Mucosa of rectum (tissue), 2 donors: ENCODE measurements around the gene PRPS2.

ENCODE experiments used
- H3K27ac ChIP-seq, 2 donors: one replicate each; pipeline ENCODE4 v1.7.0; 2013; ENCODE audit warnings: inconsistent platforms in 2 of 2, low read depth in 2 of 2, low read length in 2 of 2
- H3K27me3 ChIP-seq, 2 donors: one replicate each; pipeline ENCODE4 v1.7.0; 2013; ENCODE audit warnings: low read length in 2 of 2; ENCODE audit not compliant: control insufficient read depth in 2 of 2, insufficient read depth in 2 of 2
- H3K36me3 ChIP-seq, 2 donors: one replicate each; pipeline ENCODE4 v1.7.0; 2013; ENCODE audit warnings: low read length in 2 of 2; ENCODE audit not compliant: control insufficient read depth in 2 of 2, insufficient read depth in 2 of 2
- H3K4me1 ChIP-seq, 2 donors: one replicate each; pipeline ENCODE4 v1.7.0; 2013; ENCODE audit warnings: low read length in 2 of 2, mild to moderate bottlenecking in 1 of 2; ENCODE audit not compliant: control insufficient read depth in 2 of 2, insufficient read depth in 2 of 2
- H3K4me3 ChIP-seq, 2 donors: one replicate each; pipeline ENCODE4 v1.7.0; 2013; ENCODE audit warnings: low read length in 2 of 2
- H3K9ac ChIP-seq, 2 donors: one replicate each; pipeline ENCODE4 v1.7.0; 2013; ENCODE audit warnings: low read length in 2 of 2, low read depth in 1 of 2, mild to moderate bottlenecking in 1 of 2
- H3K9me3 ChIP-seq, 2 donors: one replicate each; pipeline ENCODE4 v1.7.0; 2013; ENCODE audit warnings: low read length in 2 of 2; ENCODE audit not compliant: control insufficient read depth in 2 of 2
- donor health status: healthy.
- donor health status: Normal muscosa, but diverticular disease.

PRPS2 gene

DNA sequence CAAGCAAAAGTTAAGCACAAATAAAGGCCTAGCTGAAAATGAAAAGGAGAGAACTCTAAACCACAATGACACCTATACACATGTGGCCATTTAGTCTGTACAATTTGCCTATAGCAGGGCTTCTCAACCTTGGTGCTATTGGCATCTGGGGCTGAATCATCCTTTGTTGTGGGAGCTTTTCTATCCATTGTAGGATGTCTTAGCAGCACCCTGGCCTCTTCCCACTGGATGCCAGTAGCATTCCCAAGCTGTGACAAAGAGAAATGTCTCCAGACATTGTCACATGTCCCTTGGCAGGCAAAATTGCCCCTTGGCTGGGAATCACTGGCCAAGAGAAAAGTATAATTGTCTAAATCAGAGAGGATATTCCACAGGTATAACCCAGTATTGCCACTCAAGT lies 13.5 kb upstream of the PRPS2 start:
- H3K4me3 ChIP-seq: no peak overlapping the region
- no peak overlapping the region for H3K27ac ChIP-seq
- no peak overlapping the region for H3K9ac ChIP-seq
- H3K9me3 ChIP-seq: no peaks in the 10 kb centered on the region
- H3K36me3 ChIP-seq: no peaks in the 10 kb centered on the region
- H3K4me1 ChIP-seq: no peaks in the 10 kb centered on the region
- peaks cover 0 to 5% of the 10 kb centered on the region in 2 donors for H3K27me3 ChIP-seq

DNA sequence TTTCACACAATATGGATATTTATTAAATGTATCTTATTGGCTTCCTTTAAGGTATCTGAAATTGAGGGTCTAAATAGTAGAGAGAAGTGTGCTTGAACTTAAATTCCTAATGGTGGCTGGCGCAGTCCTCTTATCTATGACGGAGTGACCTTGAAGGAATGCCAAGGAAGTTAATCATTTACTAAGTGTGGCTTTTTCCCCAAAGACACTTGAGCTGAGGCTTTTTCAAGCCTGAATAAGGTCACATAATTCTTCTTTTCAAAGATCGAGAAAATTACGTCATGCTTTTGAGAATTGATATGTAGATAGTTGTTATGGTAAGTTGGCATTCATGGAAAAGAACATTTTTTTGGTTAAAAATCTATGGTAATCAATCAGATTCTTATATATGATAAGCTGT lies 11.7 kb upstream of the PRPS2 start:
- H3K9me3 ChIP-seq: no peaks in the 10 kb centered on the region
- H3K4me1 ChIP-seq: no peaks in the 10 kb centered on the region
- H3K27me3 ChIP-seq: peaks cover 0 to 8% of the 10 kb centered on the region in 2 donors
- H3K4me3 ChIP-seq: no peak overlapping the region
- no peaks in the 10 kb centered on the region for H3K36me3 ChIP-seq
- H3K9ac ChIP-seq: no peak overlapping the region
- no peak overlapping the region for H3K27ac ChIP-seq

DNA sequence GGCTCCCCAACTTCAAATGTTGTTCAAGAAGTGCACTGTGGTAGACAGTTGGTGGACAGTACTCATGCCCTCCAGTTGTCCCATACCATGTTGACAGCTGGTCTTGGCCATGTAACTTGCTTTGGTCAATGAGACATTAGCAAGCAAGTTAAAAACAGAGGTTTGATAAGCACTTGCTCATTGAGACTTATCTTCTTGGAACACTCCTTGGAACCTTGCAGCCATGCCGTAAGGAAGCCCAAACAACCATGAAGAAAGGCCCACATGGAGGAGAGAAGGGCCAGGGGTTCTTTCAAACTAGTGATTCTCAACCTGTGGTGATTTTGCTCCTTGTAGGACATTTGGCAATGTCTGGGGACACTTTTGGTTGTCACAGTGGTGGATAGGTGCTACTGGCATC lies 2.6 kb upstream of the PRPS2 start:
- Histone ChIP-seq H3K9me3 (no peaks in the 10 kb centered on the region), H3K9ac (no peak overlapping the region), H3K27ac (no peak overlapping the region), H3K4me3 (no peak overlapping the region), H3K4me1 (no peaks in the 10 kb centered on the region), H3K36me3 (no peaks in the 10 kb centered on the region), H3K27me3 (peaks cover 0 to 2% of the 10 kb centered on the region in 2 donors)

DNA sequence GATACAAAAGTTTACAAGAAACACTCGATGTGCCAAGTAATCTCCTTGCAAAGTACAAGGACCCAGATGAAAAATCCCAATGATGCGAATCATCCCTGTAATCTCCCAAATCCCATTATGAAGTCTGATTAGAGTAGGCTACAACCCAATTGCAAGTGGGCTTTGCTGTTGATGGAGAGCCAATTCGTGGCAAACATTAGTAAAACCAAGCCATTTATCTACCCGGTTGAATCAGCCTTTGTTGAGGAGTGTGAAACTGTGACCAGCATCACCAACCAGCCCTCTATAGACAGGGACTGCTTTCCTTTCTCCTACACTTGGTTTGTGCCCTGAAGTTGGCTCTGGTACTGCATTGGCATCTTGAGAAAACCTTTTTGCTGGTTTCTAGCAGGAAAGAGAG lies 1.2 kb upstream of the PRPS2 start:
- Histone ChIP-seq H3K4me1 (no peaks in the 10 kb centered on the region), H3K36me3 (no peaks in the 10 kb centered on the region), H3K27ac (no peak overlapping the region), H3K9ac (no peak overlapping the region), H3K9me3 (no peaks in the 10 kb centered on the region), H3K4me3 (no peak overlapping the region), H3K27me3 (peaks cover 0 to 2% of the 10 kb centered on the region in 2 donors)

DNA sequence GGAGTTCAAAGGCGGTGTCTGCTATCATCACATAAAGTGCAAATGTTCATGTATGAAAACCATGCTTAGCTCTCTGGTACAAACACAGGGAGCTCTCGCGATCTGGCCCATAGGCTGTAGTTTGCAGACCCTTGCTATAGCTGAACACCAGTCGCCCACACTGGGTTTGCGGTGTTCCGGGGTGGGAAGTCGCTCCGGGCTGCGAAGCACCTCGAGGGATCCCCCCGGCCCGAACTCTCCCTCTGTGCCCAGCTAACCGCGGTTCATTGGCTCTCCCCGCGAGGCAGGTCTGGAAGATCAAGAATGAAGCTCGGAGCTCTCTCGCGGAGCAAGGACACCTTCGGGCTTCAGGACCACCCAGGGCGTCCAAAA lies 341 bp upstream of the PRPS2 start:
- peak overlapping the region; percentile 73 to 78 for H3K4me3 ChIP-seq
- H3K36me3 ChIP-seq: no peaks in the 10 kb centered on the region
- peaks cover 0 to 2% of the 10 kb centered on the region in 2 donors for H3K27me3 ChIP-seq
- no peak overlapping the region for H3K27ac ChIP-seq
- no peaks in the 10 kb centered on the region for H3K9me3 ChIP-seq
- no peaks in the 10 kb centered on the region for H3K4me1 ChIP-seq
- peak overlapping the region; percentile 63 to 71 for H3K9ac ChIP-seq

DNA sequence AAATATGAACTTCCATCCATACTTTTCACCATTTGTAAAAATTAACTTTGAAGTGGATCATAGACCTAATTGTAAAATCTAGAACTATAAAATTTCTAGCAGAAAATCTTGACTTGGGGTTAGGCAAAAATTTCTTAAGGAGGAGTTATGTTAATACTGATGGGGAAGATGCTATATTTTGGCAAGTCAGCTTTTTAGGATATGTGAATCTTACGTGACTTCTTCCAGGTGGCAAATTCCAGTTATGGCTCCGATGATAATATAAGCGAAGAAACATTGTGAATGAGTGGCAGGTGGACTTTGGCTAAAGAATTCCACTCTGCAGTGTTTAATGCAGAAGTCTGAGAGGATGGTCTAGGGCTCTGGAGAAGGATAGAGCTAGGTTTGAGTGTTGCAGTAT lies 1.5 kb downstream of the PRPS2 start:
- no peak overlapping the region for H3K27ac ChIP-seq

DNA sequence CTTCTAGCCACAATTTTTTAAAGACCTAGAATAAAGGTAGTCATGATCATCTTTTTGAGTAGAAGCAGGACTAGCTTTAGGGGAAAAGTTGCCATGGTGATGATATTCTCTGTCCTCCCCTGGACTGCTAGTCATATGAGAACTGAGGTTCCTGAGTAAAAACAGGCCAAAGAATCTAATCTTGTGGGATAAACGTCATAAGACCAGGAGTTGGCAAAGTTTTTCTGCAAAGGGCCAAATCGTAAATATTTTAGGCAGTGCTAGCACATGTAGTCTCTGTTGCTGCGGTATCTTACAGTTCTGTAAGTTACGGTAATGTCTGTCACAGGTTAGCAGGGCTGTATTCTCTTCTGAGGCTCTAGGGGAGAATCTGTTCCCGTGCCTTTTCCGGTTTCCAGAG lies 3.4 kb downstream of the PRPS2 start:
- Histone ChIP-seq H3K4me3 (no peak overlapping the region), H3K4me1 (no peaks in the 10 kb centered on the region), H3K27ac (no peak overlapping the region), H3K9ac (no peak overlapping the region), H3K9me3 (no peaks in the 10 kb centered on the region), H3K27me3 (no peaks in the 10 kb centered on the region), H3K36me3 (peaks cover 0 to 2% of the 10 kb centered on the region in 2 donors)

More for the DNA sequence above, 1.5 kb downstream of the PRPS2 start:
- Histone ChIP-seq H3K4me3 (no peak overlapping the region), H3K36me3 (no peaks in the 10 kb centered on the region), H3K27me3 (no peaks in the 10 kb centered on the region), H3K4me1 (no peaks in the 10 kb centered on the region), H3K9me3 (no peaks in the 10 kb centered on the region), H3K9ac (no peak overlapping the region)

DNA sequence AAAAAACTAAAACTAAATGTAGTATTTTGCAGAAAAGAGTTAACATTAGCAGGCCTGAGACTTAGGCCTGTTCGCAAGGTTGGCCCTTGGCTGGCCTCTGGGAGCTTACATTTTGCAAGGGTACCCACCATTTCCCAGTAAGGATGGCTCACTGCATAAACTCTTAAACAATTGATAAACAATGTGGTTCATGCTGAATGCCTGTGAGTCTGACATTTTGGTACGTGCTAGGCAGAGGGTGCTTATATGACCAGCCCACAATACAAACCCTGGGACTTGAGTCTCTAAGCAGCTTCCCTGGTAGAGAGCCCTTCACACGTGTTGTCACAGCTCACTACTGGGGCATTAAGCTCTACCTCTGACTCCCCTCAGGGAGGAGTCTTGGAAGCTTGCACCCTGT lies 7.4 kb downstream of the PRPS2 start:
- Histone ChIP-seq H3K4me3 (no peak overlapping the region), H3K4me1 (no peaks in the 10 kb centered on the region), H3K9ac (no peak overlapping the region), H3K27ac (no peak overlapping the region), H3K27me3 (no peaks in the 10 kb centered on the region), H3K36me3 (peaks cover 2 to 8% of the 10 kb centered on the region in 2 donors), H3K9me3 (no peaks in the 10 kb centered on the region)

DNA sequence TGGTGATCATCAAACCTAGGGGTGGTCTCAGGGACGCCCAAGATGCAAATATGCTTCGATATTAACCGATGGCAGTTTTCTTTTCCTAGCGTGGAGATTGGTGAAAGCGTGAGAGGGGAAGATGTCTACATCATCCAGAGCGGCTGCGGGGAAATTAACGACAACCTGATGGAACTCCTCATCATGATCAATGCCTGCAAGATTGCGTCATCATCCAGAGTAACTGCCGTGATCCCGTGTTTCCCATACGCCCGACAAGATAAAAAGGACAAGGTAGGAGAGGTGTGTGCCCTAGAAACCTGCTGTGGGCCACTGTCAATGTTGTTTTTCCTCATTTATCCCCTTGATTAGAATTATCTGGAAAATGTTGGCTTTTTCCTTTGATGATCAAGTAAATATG lies 7.9 kb downstream of the PRPS2 start:
- H3K4me3 ChIP-seq: no peak overlapping the region
- no peaks in the 10 kb centered on the region for H3K9me3 ChIP-seq
- H3K27me3 ChIP-seq: no peaks in the 10 kb centered on the region
- H3K36me3 ChIP-seq: peaks cover 2 to 8% of the 10 kb centered on the region in 2 donors
- H3K27ac ChIP-seq: no peak overlapping the region
- no peak overlapping the region for H3K9ac ChIP-seq
- no peaks in the 10 kb centered on the region for H3K4me1 ChIP-seq

DNA sequence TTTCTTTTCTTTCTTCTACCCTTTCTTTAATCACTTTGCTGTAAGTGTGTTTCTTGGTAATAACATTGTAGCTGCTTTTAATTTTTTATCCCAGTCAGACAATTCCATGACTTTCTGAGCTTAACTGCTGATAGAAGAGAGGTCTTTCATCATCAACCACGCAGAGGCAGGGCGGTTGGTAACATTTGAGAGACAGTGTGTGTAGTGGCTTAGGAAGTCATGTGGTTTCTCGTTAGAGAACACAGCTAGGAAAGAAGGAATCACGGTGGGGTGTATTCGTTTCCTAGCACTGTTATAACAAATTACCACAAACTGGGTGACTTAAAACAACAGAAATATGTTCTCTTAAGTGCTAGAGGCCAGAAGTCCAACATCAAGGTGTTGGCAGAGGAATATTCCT lies 11.5 kb downstream of the PRPS2 start:
- Histone ChIP-seq H3K9me3 (no peaks in the 10 kb centered on the region), H3K9ac (no peak overlapping the region), H3K27ac (no peak overlapping the region), H3K27me3 (no peaks in the 10 kb centered on the region), H3K36me3 (peaks cover 2 to 8% of the 10 kb centered on the region in 2 donors), H3K4me3 (no peak overlapping the region), H3K4me1 (no peaks in the 10 kb centered on the region)

DNA sequence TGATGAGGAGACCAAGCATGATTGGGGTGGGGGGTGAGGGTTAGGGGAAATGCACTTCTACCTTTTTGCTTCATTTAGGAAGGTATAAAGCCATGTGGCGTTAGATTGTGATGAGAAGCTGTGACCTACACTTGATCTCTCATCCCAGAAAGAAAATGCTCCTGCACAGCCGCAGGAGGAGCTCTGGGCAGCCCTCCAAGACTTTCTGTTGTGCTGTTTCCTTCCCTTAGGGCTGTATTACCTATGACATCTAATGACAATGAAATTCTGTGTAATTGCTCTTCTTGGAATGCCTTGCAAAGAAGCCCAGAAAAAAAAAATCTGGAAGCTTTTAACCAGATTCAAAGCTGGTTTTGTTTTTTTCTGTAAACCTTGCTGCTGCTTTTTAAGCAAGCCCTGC lies 13.4 kb downstream of the PRPS2 start:
- Histone ChIP-seq H3K4me3 (no peak overlapping the region), H3K4me1 (no peaks in the 10 kb centered on the region), H3K36me3 (peaks cover 2 to 6% of the 10 kb centered on the region in 2 donors), H3K27me3 (no peaks in the 10 kb centered on the region), H3K9me3 (no peaks in the 10 kb centered on the region), H3K9ac (no peak overlapping the region), H3K27ac (no peak overlapping the region)
